Heart left ventricle (tissue), 13 donors: ENCODE data around the gene BTBD17.

Source experiments
- CTCF ChIP-seq, 12 donors: fragments of 200-600 bp; sonication (generic) in 4 of 12; IDR thresholded peaks; one replicate each; pipeline versions ENCODE4 v1.5.0 to v1.8.0; 2018 to 2022; ENCODE audit warnings: antibody characterized with exemption in 12 of 12, mild to moderate bottlenecking in 5 of 12
- POLR2A ChIP-seq, 2 donors: fragments of 450-650 bp; IDR thresholded peaks; one replicate each; pipeline ENCODE4 v1.6.1; 2017; ENCODE audit warnings: antibody characterized with exemption in 2 of 2, mild to moderate bottlenecking in 2 of 2, moderate library complexity in 2 of 2
- donor health status: ischemic (EF 13 %, LVEDD 7.1; RV severe dilation, severe dysfunction).
- donor health status: DM: no; HTN: yes; CAD: no.
- donor health status: DM: no; HTN: no; CAD: no.
- donor health status: ischemic (EF 25% LVEDD 6.9; RV normal size, moderate dysfunction).
- donor health status: ischemic (EF 25% LVEDD 5.7; RV mildly dilated, moderate dysfunction).
- donor health status: ischemic (EF 35%, LVEDD 5.7; RV mildly dilated, moderate dysfunction).
- donor health status: nonischemic (EF 11% LVEDD 7.7; RV severe dilation, severe dysfunction).
- donor health status: DM: yes; HTN: yes; CAD: no.
- donor health status: PGD.
- donor health status: ischemic (EF 29% LVEDD 5.4; RV normal size, mild dysfunction).
- donor health status: nonischemic (EF 23%, LVEDD 6.1; RV moderate dilation, normal function).

GRCh38 chr17:74339537-74340195 is 22.0 kb downstream of the BTBD17 start:
- TF ChIP-seq POLR2A (IDR thresholded peaks at IDR 0.05) (no peak), CTCF (IDR thresholded peaks at IDR 0.05) (no peak)
